Measurements from ENCODE around the gene FHAD1.

GRCh38 chr1:15349133-15349532 lies 102.1 kb downstream of the FHAD1 start:
- TF ChIP-seq HDGF (IDR thresholded peaks at IDR 0.05) (no peak), REST (IDR thresholded peaks at IDR 0.05; ENCODE audit: low read depth, low read length) (no peak), SIN3A (IDR thresholded peaks at IDR 0.05; ENCODE audit: low read depth, low read length) (no peak), RFX5 (IDR thresholded peaks at IDR 0.05; ENCODE audit: low read depth, low read length) (no peak), MXI1 (IDR thresholded peaks at IDR 0.05; ENCODE audit: low read depth, low read length) (no peak), CTCF (IDR thresholded peaks at IDR 0.05 in 2 of 3, conservative IDR thresholded peaks at IDR 0.05 in 1 of 3; ENCODE audit: control insufficient read depth in 2 of 3, extremely low read depth in 1 of 3, insufficient read depth in 1 of 3, low read depth in 3 of 3, low read length in 3 of 3) (no peak), EP300 (IDR thresholded peaks at IDR 0.05; ENCODE audit: borderline replicate concordance in 1 of 2, control insufficient read depth in 1 of 2, low read depth in 2 of 2, low read length in 2 of 2) (no peak), POLR2A (IDR thresholded peaks at IDR 0.05; ENCODE audit: low read depth, low read length) (no peak), HDAC6 (IDR thresholded peaks at IDR 0.05; ENCODE audit: unreplicated experiment) (no peak), POLR2AphosphoS2 (IDR thresholded peaks at IDR 0.05; ENCODE audit: low read depth, low read length) (no peak), ETV6 (conservative IDR thresholded peaks at IDR 0.05 in 1 of 2, IDR thresholded peaks at IDR 0.05 in 1 of 2; ENCODE audit: borderline replicate concordance in 1 of 2, low read depth in 1 of 2) (no peak), ATF3 (IDR thresholded peaks at IDR 0.05; ENCODE audit: borderline replicate concordance, extremely low read depth, low read depth, low read length) (no peak)
